ENCODE data around the gene B3GALT2.
"Not testable (repeated sequence)": the region's sequence is repeated elsewhere in the genome, so short reads cannot be mapped to it uniquely, and the experiment has no call there.

The B3GALT2 gene, protein sequence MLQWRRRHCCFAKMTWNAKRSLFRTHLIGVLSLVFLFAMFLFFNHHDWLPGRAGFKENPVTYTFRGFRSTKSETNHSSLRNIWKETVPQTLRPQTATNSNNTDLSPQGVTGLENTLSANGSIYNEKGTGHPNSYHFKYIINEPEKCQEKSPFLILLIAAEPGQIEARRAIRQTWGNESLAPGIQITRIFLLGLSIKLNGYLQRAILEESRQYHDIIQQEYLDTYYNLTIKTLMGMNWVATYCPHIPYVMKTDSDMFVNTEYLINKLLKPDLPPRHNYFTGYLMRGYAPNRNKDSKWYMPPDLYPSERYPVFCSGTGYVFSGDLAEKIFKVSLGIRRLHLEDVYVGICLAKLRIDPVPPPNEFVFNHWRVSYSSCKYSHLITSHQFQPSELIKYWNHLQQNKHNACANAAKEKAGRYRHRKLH

DNA sequence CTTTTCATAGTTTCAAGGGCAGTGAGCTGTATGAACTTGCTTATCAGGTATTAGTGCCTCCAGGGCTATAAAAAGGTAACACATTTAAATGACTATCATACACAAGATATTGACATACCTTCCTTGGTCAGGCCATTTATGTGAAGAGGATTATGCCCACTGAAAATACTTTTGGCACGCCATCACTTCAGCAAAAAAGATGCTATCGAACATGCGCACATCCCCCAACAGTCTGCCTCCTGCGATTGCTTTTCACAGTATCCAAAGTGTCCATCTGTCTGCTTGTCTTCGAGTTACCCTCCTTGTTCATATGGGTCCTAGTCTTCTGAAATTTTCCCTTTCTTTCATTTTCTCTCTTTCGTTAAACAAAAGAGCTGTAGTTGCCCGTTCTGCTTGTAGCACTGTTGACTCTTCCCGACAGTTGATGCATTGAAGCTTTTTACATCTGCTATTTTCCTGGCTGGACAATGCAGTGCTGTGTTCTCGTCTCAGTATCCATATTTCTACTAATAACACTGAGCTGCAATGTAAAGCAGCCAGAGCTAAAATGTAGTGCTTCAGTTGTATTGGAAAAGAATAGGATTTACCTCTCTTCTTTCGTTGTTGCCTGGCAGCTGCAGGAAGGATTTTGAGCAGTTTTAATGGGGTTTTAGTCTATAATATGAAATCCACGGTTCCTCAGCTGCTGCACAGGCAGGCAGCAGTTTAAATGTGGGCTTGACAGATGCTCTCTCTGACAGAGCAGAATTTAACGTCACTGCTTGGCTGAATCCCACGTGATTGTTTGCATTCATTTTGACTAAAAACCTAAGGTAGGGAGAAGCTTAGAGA, at the start of gene B3GALT2:
Gene B3GALT2 (minus strand): TSS at position 713 of the 831 bp plus-strand sequence. CDS start 5,051 bp downstream, outside the sequence.
- H3K9me3 ChIP-seq (ENCODE audit: insufficient read depth, low read length, severe bottlenecking) = no peaks in the 10 kb centered on the region
- DNase-seq = no peak
- no peak for ATAC-seq (ENCODE audit: insufficient read depth, low read depth)
- no peak within 1 kb of the TSS for H3K4me3 ChIP-seq (ENCODE audit: low read depth in 1 of 2, low read length in 2 of 2)
- TF ChIP-seq EZH2 (IDR thresholded peaks at IDR 0.05; ENCODE audit: borderline replicate concordance, low read depth, low read length, severe bottlenecking) = no peak
- TF ChIP-seq, protein P1, sequence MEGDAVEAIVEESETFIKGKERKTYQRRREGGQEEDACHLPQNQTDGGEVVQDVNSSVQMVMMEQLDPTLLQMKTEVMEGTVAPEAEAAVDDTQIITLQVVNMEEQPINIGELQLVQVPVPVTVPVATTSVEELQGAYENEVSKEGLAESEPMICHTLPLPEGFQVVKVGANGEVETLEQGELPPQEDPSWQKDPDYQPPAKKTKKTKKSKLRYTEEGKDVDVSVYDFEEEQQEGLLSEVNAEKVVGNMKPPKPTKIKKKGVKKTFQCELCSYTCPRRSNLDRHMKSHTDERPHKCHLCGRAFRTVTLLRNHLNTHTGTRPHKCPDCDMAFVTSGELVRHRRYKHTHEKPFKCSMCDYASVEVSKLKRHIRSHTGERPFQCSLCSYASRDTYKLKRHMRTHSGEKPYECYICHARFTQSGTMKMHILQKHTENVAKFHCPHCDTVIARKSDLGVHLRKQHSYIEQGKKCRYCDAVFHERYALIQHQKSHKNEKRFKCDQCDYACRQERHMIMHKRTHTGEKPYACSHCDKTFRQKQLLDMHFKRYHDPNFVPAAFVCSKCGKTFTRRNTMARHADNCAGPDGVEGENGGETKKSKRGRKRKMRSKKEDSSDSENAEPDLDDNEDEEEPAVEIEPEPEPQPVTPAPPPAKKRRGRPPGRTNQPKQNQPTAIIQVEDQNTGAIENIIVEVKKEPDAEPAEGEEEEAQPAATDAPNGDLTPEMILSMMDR (IDR thresholded peaks at IDR 0.05; ENCODE audit: borderline replicate concordance, extremely low read depth, low read length, poor library complexity, severe bottlenecking) = no peak
- H3K27me3 ChIP-seq (ENCODE audit: insufficient read depth, low read length, poor library complexity) = no peaks in the 10 kb centered on the region
- no peak within 1 kb of the TSS for H3K4me2 ChIP-seq (ENCODE audit: insufficient read depth, low read length)
- H3K4me1 ChIP-seq (ENCODE audit: insufficient read depth, low read length) = no peaks in the 10 kb centered on the region
- H3K27ac ChIP-seq (ENCODE audit: low read length) = no peak within 1 kb of the TSS
- no peak within 1 kb of the TSS for H2AFZ ChIP-seq (ENCODE audit: low read depth, low read length)
- H3K79me2 ChIP-seq (ENCODE audit: insufficient read depth, low read length) = peaks cover 74% of the 10 kb centered on the region
- H4K20me1 ChIP-seq (ENCODE audit: insufficient read depth, low read length) = no peaks in the 10 kb centered on the region; the same call in 1 of the 2 replicates
- H3K36me3 ChIP-seq (ENCODE audit: insufficient read depth, low read length) = peaks cover 4% of the 10 kb centered on the region; the same call in 1 of the 2 replicates
- H3K9ac ChIP-seq (ENCODE audit: low read depth, low read length) = no peak within 1 kb of the TSS

DNA sequence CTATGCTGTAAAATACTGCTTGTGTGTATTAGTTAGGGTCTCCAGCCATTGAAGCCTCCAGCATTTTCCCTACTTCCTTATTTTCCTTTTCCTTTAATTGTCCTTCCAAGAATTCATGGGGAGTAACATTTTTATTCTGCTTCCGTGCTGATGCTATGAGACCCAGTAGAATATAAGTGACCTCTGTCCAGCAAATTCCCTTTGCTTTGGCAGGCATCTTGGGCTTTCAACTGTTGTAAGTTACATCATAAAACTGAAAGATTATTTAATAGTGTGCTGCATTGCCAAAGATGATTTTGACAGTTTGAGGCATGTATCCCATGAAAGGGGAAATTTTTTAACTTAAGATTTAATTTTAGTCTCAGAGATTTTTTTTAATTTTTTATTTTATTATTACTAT, 48.1 kb upstream of the B3GALT2 start:
- Histone ChIP-seq H3K27ac (ENCODE audit: low read length) (no peak overlapping the region), H3K27me3 (ENCODE audit: insufficient read depth, low read length, poor library complexity) (no peaks in the 10 kb centered on the region), H3K36me3 (ENCODE audit: insufficient read depth, low read length) (peaks cover 42% of the 10 kb centered on the region), H3K4me2 (ENCODE audit: insufficient read depth, low read length) (no peak overlapping the region), H3K9me3 (ENCODE audit: insufficient read depth, low read length, severe bottlenecking) (no peaks in the 10 kb centered on the region), H4K20me1 (ENCODE audit: insufficient read depth, low read length) (no peaks in the 10 kb centered on the region), H3K9ac (ENCODE audit: low read depth, low read length) (no peak overlapping the region), H3K79me2 (ENCODE audit: insufficient read depth, low read length) (no peaks in the 10 kb centered on the region), H3K4me1 (ENCODE audit: insufficient read depth, low read length) (no peaks in the 10 kb centered on the region), H3K4me3 (ENCODE audit: low read depth in 1 of 2, low read length in 2 of 2) (no peak overlapping the region), H2AFZ (ENCODE audit: low read depth, low read length) (no peak overlapping the region)
- no peak for DNase-seq
- no peak for ATAC-seq (ENCODE audit: insufficient read depth, low read depth)
- TF ChIP-seq, protein P1 (IDR thresholded peaks at IDR 0.05; ENCODE audit: borderline replicate concordance, extremely low read depth, low read length, poor library complexity, severe bottlenecking) = no peak

DNA sequence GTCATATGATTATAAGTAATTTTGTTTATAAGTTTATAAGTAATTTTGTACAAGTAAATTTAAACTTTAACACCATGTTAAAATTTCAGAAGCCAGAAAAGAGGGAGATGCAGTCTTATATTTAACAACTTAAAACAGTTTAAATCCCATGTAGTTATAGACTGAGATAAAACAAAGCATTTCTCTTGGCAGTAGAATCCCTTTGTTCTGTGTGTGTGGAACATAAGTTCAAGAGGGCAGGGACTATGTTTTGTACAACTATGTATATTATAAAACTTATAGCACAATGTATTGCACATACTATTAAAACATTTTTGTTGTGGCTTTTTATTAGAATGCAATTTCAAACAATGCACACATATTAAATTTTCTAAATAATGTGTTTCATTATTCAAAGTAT, 44.7 kb upstream of the B3GALT2 start:
- H3K4me1 ChIP-seq (ENCODE audit: insufficient read depth, low read length); H3K4me2 ChIP-seq (ENCODE audit: insufficient read depth, low read length); H3K27ac ChIP-seq (ENCODE audit: low read length); H3K9me3 ChIP-seq (ENCODE audit: insufficient read depth, low read length, severe bottlenecking); H3K4me3 ChIP-seq (ENCODE audit: low read depth in 1 of 2, low read length in 2 of 2); H3K9ac ChIP-seq (ENCODE audit: low read depth, low read length); H2AFZ ChIP-seq (ENCODE audit: low read depth, low read length); H3K79me2 ChIP-seq (ENCODE audit: insufficient read depth, low read length); H4K20me1 ChIP-seq (ENCODE audit: insufficient read depth, low read length); DNase-seq; H3K27me3 ChIP-seq (ENCODE audit: insufficient read depth, low read length, poor library complexity); ATAC-seq (ENCODE audit: insufficient read depth, low read depth): not testable (repeated sequence)
- peaks cover 24% of the 10 kb centered on the region for H3K36me3 ChIP-seq (ENCODE audit: insufficient read depth, low read length)

DNA sequence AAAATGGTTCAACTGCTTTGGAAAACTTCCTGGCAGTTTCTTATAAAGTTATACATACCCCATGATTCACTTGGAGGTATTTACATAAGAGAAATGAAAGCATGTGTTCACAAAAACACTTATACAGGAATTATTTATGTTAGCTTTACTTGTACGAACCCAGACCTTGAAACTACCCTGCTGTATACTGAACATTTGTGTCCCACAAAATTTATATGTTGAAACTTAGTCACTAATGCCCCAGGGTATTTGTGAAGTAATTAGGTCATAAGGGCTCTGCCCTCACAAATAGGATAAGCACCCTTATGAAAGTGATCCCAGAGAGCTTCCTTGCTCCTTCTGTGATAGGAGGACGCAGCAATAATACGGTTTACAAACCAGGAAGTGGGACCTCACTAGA, 42.7 kb upstream of the B3GALT2 start:
- no peaks in the 10 kb centered on the region for H3K27me3 ChIP-seq (ENCODE audit: insufficient read depth, low read length, poor library complexity)
- H3K4me1 ChIP-seq (ENCODE audit: insufficient read depth, low read length) = no peaks in the 10 kb centered on the region
- H3K27ac ChIP-seq (ENCODE audit: low read length) = no peak overlapping the region
- ATAC-seq (ENCODE audit: insufficient read depth, low read depth) (no peak), DNase-seq (no peak)
- H3K4me2 ChIP-seq (ENCODE audit: insufficient read depth, low read length) = no peak overlapping the region
- TF ChIP-seq EZH2 (IDR thresholded peaks at IDR 0.05; ENCODE audit: borderline replicate concordance, low read depth, low read length, severe bottlenecking) = no peak
- TF ChIP-seq, protein P1 (IDR thresholded peaks at IDR 0.05; ENCODE audit: borderline replicate concordance, extremely low read depth, low read length, poor library complexity, severe bottlenecking) = no peak
- peaks cover 19% of the 10 kb centered on the region; the same call in 1 of the 2 replicates for H3K36me3 ChIP-seq (ENCODE audit: insufficient read depth, low read length)
- H3K79me2 ChIP-seq (ENCODE audit: insufficient read depth, low read length) = peaks cover 6% of the 10 kb centered on the region; the same call in 1 of the 2 replicates
- H4K20me1 ChIP-seq (ENCODE audit: insufficient read depth, low read length) = no peaks in the 10 kb centered on the region; the same call in 1 of the 2 replicates
- H3K4me3 ChIP-seq (ENCODE audit: low read depth in 1 of 2, low read length in 2 of 2) = no peak overlapping the region
- no peaks in the 10 kb centered on the region for H3K9me3 ChIP-seq (ENCODE audit: insufficient read depth, low read length, severe bottlenecking)
- H2AFZ ChIP-seq (ENCODE audit: low read depth, low read length) = no peak overlapping the region
- no peak overlapping the region for H3K9ac ChIP-seq (ENCODE audit: low read depth, low read length)

Measured in DND-41 (cell line).